ENCODE data around the gene CEP128. TPM values are rescaled to one million over a fixed set of nuclear protein-coding genes. Genes with fewer than 3 reads are reported as not detected.
A peak's percentile ranks its signal among the peaks of the same experiment; 100 is the strongest.

The CEP128 gene
- 27.3 and 35.7 TPM in 2 replicates for total RNA-seq (2021)
- Bru-seq, nascent RNA: percentile 76 among the genes with signal in this experiment
- percentile 66 among the genes with signal in this experiment for BruChase-seq, experiment 1, labeled RNA remaining after a 2-hour chase
- BruChase-seq, experiment 2, labeled RNA remaining after a 6-hour chase: percentile 60 among the genes with signal in this experiment
- long read RNA-seq, full-length matches to known transcripts: 11 of 37 reads
- long read RNA-seq, partial matches to known transcripts: 13 of 37 reads
- long read RNA-seq, other reads (novel, unspliced or antisense): 13 of 37 reads

DNA sequence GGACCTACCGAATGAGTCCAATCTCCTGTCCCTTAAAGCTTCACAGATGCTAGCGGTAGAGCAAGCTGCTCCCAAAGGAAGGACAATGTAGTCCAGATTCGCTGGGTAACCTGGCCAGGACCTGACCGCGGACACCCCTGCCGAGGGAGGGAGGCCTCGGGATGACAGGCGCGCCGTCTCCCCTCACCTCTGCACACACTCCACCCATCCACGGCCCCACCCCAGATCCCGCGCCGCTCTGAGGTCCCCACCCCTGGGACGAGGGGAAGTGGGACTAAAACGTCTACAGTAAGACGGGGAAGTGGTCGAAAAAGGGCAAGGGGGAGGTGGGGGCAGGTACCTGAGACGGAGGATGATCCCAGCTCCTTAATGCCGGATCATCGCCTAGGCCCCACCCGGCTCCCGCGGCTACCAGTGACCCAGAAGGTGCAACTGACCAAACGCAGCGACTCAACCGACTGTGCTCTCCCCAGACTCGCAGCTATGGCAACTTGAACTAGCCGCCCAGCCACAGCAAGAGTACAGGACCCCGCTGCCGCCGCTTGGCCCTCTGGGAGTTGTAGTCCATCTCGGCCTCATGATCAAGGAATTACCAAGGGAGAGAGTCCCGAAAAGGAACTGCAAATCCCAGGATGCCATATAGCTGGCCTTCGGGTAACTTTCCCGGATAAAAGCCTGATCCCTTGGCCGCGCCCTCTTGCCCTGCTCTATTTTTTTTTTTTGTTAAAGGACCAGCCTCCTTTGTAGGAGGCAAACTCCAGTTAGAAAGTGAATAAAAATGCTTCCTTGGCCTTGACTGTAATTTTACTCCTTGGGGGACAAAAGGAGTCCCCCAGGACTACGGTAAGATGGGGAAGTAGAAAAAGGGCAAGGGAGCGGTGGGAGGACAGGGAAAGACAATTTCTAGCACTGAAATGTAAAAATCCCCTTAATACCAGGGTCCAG, at the start of gene CEP128:
TSS of gene CEP128 (minus strand) at position 498 of the 945 bp plus-strand sequence.
- ChIA-PET CTCF (no interaction called here), POLR2A (ENCODE audit: low non-redundant PET) (no interaction called here)
- TSS peak; percentile 57 for BruUV-seq (replicated peaks)
- H3K36me3 ChIP-seq (ENCODE audit: insufficient read depth, low read length, poor library complexity, severe bottlenecking): no peaks in the 10 kb centered on the region
- H3K4me1 ChIP-seq (ENCODE audit: insufficient read depth, low read length, poor library complexity, severe bottlenecking): peaks cover 4% of the 10 kb centered on the region
- H3K9me3 ChIP-seq (ENCODE audit: low read depth, low read length, poor library complexity, severe bottlenecking): no peaks in the 10 kb centered on the region
- no peaks in the 10 kb centered on the region for H3K27me3 ChIP-seq (replicated peaks; ENCODE audit: insufficient read depth, low read depth, low read length, poor library complexity)
- peak within 1 kb of the TSS; percentile 83 for H3K4me3 ChIP-seq (ENCODE audit: low read depth, low read length, poor library complexity, severe bottlenecking)
- no peak for TF ChIP-seq EZH2 (IDR thresholded peaks at IDR 0.05; ENCODE audit: borderline replicate concordance, low read depth, low read length, poor library complexity, severe bottlenecking)
- no peak for TF ChIP-seq CTCF (conservative IDR thresholded peaks at IDR 0.05; ENCODE audit: low read depth, low read length)
- peak within 1 kb of the TSS; percentile 48 for H3K27ac ChIP-seq (ENCODE audit: low read depth, low read length, poor library complexity, severe bottlenecking)
- DNase-seq (ENCODE audit: low spot score): peak; percentile 97
- intact Hi-C loops (cut with micrococcal nuclease; ENCODE audit: unreplicated experiment): no loop called here

GRCh38 chr14:80988735-80989429, 47.3 kb upstream of the CEP128 start:
- Histone ChIP-seq H3K27me3 (replicated peaks; ENCODE audit: insufficient read depth, low read depth, low read length, poor library complexity) (peaks cover 28% of the 10 kb centered on the region), H3K9me3 (ENCODE audit: low read depth, low read length, poor library complexity, severe bottlenecking) (no peaks in the 10 kb centered on the region), H3K27ac (ENCODE audit: low read depth, low read length, poor library complexity, severe bottlenecking) (no peak overlapping the region), H3K4me1 (ENCODE audit: insufficient read depth, low read length, poor library complexity, severe bottlenecking) (no peaks in the 10 kb centered on the region), H3K36me3 (ENCODE audit: insufficient read depth, low read length, poor library complexity, severe bottlenecking) (no peaks in the 10 kb centered on the region), H3K4me3 (ENCODE audit: low read depth, low read length, poor library complexity, severe bottlenecking) (no peak overlapping the region)
- no TSS peak for BruUV-seq (replicated peaks)
- ChIA-PET POLR2A (ENCODE audit: low non-redundant PET) (no interaction called here), CTCF (interaction anchor here (0.5 kb wide), 1 partner anchor 91 kb away, joined by 5 read pairs; no protein-coding TSS in a partner anchor)
- no peak for DNase-seq (ENCODE audit: low spot score)
- intact Hi-C loops (cut with micrococcal nuclease; ENCODE audit: unreplicated experiment): loop anchor here (5.0 to 10.0 kb wide), 2 partner anchors 774 to 932 kb away; partner anchors contain the start of gene DIO2
- TF ChIP-seq CTCF (conservative IDR thresholded peaks at IDR 0.05; ENCODE audit: low read depth, low read length) (no peak), EZH2 (IDR thresholded peaks at IDR 0.05; ENCODE audit: borderline replicate concordance, low read depth, low read length, poor library complexity, severe bottlenecking) (no peak)

DNA sequence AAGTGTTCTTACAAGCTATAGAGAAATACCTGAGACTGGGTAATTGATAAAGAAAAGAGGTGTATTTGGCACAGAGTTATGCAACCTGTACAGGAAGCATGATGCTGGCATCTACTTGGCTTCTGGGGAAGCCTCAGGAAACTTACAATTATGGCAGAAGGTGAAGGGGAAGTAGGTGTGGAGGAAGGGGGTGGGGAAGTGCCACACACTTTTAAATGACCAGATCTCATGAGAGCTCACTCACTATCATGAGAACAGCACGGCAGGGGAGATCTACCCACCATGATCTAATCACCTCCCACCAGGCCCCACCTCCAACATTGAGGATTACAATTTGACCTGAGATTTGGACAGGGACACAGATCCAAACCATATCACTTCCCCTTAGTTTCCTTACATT, 46.7 kb upstream of the CEP128 start:
- Histone ChIP-seq H3K4me1 (ENCODE audit: insufficient read depth, low read length, poor library complexity, severe bottlenecking) (no peaks in the 10 kb centered on the region), H3K27ac (ENCODE audit: low read depth, low read length, poor library complexity, severe bottlenecking) (no peak overlapping the region), H3K27me3 (replicated peaks; ENCODE audit: insufficient read depth, low read depth, low read length, poor library complexity) (peaks cover 34% of the 10 kb centered on the region), H3K4me3 (ENCODE audit: low read depth, low read length, poor library complexity, severe bottlenecking) (no peak overlapping the region), H3K9me3 (ENCODE audit: low read depth, low read length, poor library complexity, severe bottlenecking) (no peaks in the 10 kb centered on the region), H3K36me3 (ENCODE audit: insufficient read depth, low read length, poor library complexity, severe bottlenecking) (no peaks in the 10 kb centered on the region)
- TF ChIP-seq CTCF (conservative IDR thresholded peaks at IDR 0.05; ENCODE audit: low read depth, low read length) (no peak), EZH2 (IDR thresholded peaks at IDR 0.05; ENCODE audit: borderline replicate concordance, low read depth, low read length, poor library complexity, severe bottlenecking) (no peak)
- ChIA-PET POLR2A (ENCODE audit: low non-redundant PET) (no interaction called here), CTCF (interaction anchor here (1.5 kb wide), 1 partner anchor 932 kb away, joined by 6 read pairs; no protein-coding TSS in a partner anchor)
- intact Hi-C loops (cut with micrococcal nuclease; ENCODE audit: unreplicated experiment): loop anchor here (5.0 to 10.0 kb wide), 2 partner anchors 773 to 931 kb away; partner anchors contain the start of gene DIO2
- DNase-seq (ENCODE audit: low spot score): no peak
- BruUV-seq (replicated peaks): no TSS peak

All from A673 (cell line).